HepG2 (cell line): ENCODE data around the gene PIP5KL1. TPM values are rescaled to one million over a fixed set of nuclear protein-coding genes. Genes with fewer than 3 reads are reported as not detected.
A peak's percentile ranks its signal among the peaks of the same experiment; 100 is the strongest.

Source experiments
- AHR ChIP-seq: IDR thresholded peaks from 2 replicates; pipeline ENCODE4 v1.6.1; 2018; ENCODE audit warnings: missing genetic modification reagents, missing compliant biosample characterization
- ETS1 ChIP-seq: sonication (generic); formaldehyde crosslinking; IDR thresholded peaks from 2 replicates; pipeline ENCODE4 v1.4.0; 2020; ENCODE audit warnings: missing genetic modification reagents
- IKZF1 ChIP-seq: fragments of 450-650 bp; IDR thresholded peaks from 2 replicates; pipeline ENCODE4 v1.7.1; 2016
- MAF1 ChIP-seq: sonication (generic); formaldehyde crosslinking; IDR thresholded peaks from 2 replicates; pipeline ENCODE4 v1.5.0; 2020; ENCODE audit warnings: missing genetic modification reagents, borderline replicate concordance
- MEF2D ChIP-seq: sonication (generic); formaldehyde crosslinking; IDR thresholded peaks from 2 replicates; pipeline ENCODE4 v1.5.1; 2020; ENCODE audit warnings: mild to moderate bottlenecking, missing genetic modification reagents
- NR0B2 ChIP-seq: sonication (generic); formaldehyde crosslinking; IDR thresholded peaks from 2 replicates; pipeline ENCODE4 v1.4.0; 2020; ENCODE audit warnings: mild to moderate bottlenecking, missing genetic modification reagents
- NR2F2 ChIP-seq: IDR thresholded peaks from 2 replicates; pipeline ENCODE4 v1.6.1; 2012; ENCODE audit warnings: low read depth, inconsistent platforms, borderline replicate concordance
- RAD21 ChIP-seq: fragments of 450-650 bp; formaldehyde crosslinking; IDR thresholded peaks from 2 replicates; pipeline ENCODE4 v1.5.0; 2020; ENCODE audit warnings: mild to moderate bottlenecking
- REL ChIP-seq: sonication (generic); formaldehyde crosslinking; conservative IDR thresholded peaks from 2 replicates; pipeline ENCODE4 v1.8.0; 2022; ENCODE audit warnings: mild to moderate bottlenecking, missing genetic modification reagents, moderate library complexity
- SP2 ChIP-seq: sonication (generic); formaldehyde crosslinking; IDR thresholded peaks from 2 replicates; pipeline ENCODE4 v1.5.1; 2020; ENCODE audit warnings: mild to moderate bottlenecking, missing genetic modification reagents
- SP4 ChIP-seq: sonication (generic); formaldehyde crosslinking; IDR thresholded peaks from 2 replicates; pipeline ENCODE4 v1.8.1; 2023; ENCODE audit warnings: mild to moderate bottlenecking, missing genetic modification reagents
- STAT6 ChIP-seq: sonication (generic); formaldehyde crosslinking; IDR thresholded peaks from 2 replicates; pipeline ENCODE4 v1.4.0; 2020; ENCODE audit warnings: missing genetic modification reagents, mild to moderate bottlenecking, borderline replicate concordance
- ZBTB20 ChIP-seq: sonication (generic); formaldehyde crosslinking; IDR thresholded peaks from 2 replicates; pipeline ENCODE4 v1.8.1; 2023; ENCODE audit warnings: missing genetic modification reagents, low read depth, mild to moderate bottlenecking, borderline replicate concordance
- ZBTB8A ChIP-seq: sonication (generic); formaldehyde crosslinking; IDR thresholded peaks from 2 replicates; pipeline ENCODE4 v1.4.0; 2020; ENCODE audit warnings: mild to moderate bottlenecking, low read depth, missing genetic modification reagents, borderline replicate concordance
- ZFP37 ChIP-seq: sonication (generic); formaldehyde crosslinking; IDR thresholded peaks from 2 replicates; pipeline ENCODE4 v1.4.0; 2020; ENCODE audit warnings: missing genetic modification reagents, borderline replicate concordance
- ZNF343 ChIP-seq: sonication (generic); formaldehyde crosslinking; IDR thresholded peaks from 2 replicates; pipeline ENCODE4 v1.4.0; 2020; ENCODE audit warnings: mild to moderate bottlenecking, missing genetic modification reagents
- ZNF597 ChIP-seq: sonication (generic); formaldehyde crosslinking; IDR thresholded peaks from 2 replicates; pipeline ENCODE4 v1.5.0; 2020; ENCODE audit warnings: missing genetic modification reagents
- ZNF609 ChIP-seq: sonication (generic); formaldehyde crosslinking; IDR thresholded peaks from 2 replicates; pipeline ENCODE4 v1.4.0; 2020; ENCODE audit warnings: mild to moderate bottlenecking, missing genetic modification reagents, borderline replicate concordance
- ZNF614 ChIP-seq: IDR thresholded peaks from 2 replicates; pipeline ENCODE4 v1.6.1; 2018; ENCODE audit warnings: missing biosample characterization, missing genetic modification reagents, inconsistent platforms, borderline replicate concordance
- polyA plus RNA-seq, 8 experiments: library from polyadenylated mRNA; depleted of rRNA in 3 of 8; stranded (reverse) in 7 of 8; unstranded in 1 of 8; fragments of >200 nt; fragmentation: Illumina TruSeq in 4 of 8; extraction: Trizol in 4 of 8; gene quantifications; 2 replicates each; pipeline versions ENCODE4 v1.2.1 to v1.2.3, GENCODE V29; 2011 to 2016; ENCODE audit warnings: low read depth in 4 of 8, missing spikeins in 1 of 8, mixed read lengths in 1 of 8; ENCODE audit not compliant: insufficient read depth in 1 of 8
- total RNA-seq, 5 experiments: library from RNA; depleted of rRNA; stranded (reverse); fragments of >200 nt; fragmentation: Illumina TruSeq; extraction: Trizol; gene quantifications; 2 replicates each; pipeline ENCODE4 v1.2.3, GENCODE V29; 2016; ENCODE audit warnings: low read depth in 1 of 5

PIP5KL1 gene
- total and polyA plus RNA-seq, 2 of the 13 experiments (the other 11 are each of a cell fraction or from before 2014, with no cell fraction given) = 0.20 to 0.49 TPM

GRCh38 chr9:127950513-127951289 is 20.1 kb upstream of the PIP5KL1 start (continued):
- TF ChIP-seq ZNF597 = no peak
- no peak for TF ChIP-seq SP2 (CRISPR knock-in tag)
- TF ChIP-seq MEF2D (CRISPR knock-in tag) = peak; percentile 92
- TF ChIP-seq ZNF609 (CRISPR knock-in tag) = peak; percentile 90
- no peak for TF ChIP-seq MAF1 (CRISPR knock-in tag)
- no peak for TF ChIP-seq STAT6
- no peak for TF ChIP-seq IKZF1
- TF ChIP-seq REL (CRISPR knock-in tag) = peak; percentile 58; the same call in 1 of the 2 replicates
- peak; percentile 94 for TF ChIP-seq ZBTB20
- TF ChIP-seq RAD21 (CRISPR knock-in tag) = peak; percentile 53; the same call in 1 of the 2 replicates
- TF ChIP-seq SP4 (CRISPR knock-in tag) = peak; percentile 83; the same call in 1 of the 2 replicates
- TF ChIP-seq AHR (CRISPR knock-in tag) = no peak; the same call in 1 of the 2 replicates
- TF ChIP-seq NR0B2 (CRISPR knock-in tag) = 0 out of 2 replicates have a peak, but pooled peaks have one; percentile 28
- TF ChIP-seq ETS1 = no peak
- peak; percentile 48; the same call in 1 of the 2 replicates for TF ChIP-seq ZFP37 (CRISPR knock-in tag)
- no peak for TF ChIP-seq ZNF343 (CRISPR knock-in tag)
- TF ChIP-seq ZNF614 = peak; percentile 92
- TF ChIP-seq NR2F2 = no peak
- no peak for TF ChIP-seq ZBTB8A (CRISPR knock-in tag)
